HepG2 (cell line): ENCODE results near the gene PYGO1. TPM values are rescaled to one million over a fixed set of nuclear protein-coding genes. Genes with fewer than 3 reads are reported as not detected.

Experiments used
- ATAC-seq: fragments of 200-7000 bp; cut with Tn5 transposase; 3 replicates; pipeline ENCODE4 v1.9.1; 2020; ENCODE audit warnings: mild to moderate bottlenecking, moderate library complexity
- BruUV-seq: library from RNA; stranded (reverse); fragments of 400-500 nt; replicated peaks from 2 replicates; lab custom pipeline; 2021; lab: Mats Ljungman, UMichigan
- CTCF ChIA-PET: fragments of 300-600 bp; formaldehyde crosslinking; extraction: SDS; loops from one replicate; lab custom pipeline; 2021; ENCODE audit warnings: low total read pairs, inconsistent platforms, low intra/inter-chr PET ratio; lab: Yijun Ruan, JAX
- POLR2A ChIA-PET: fragments of 350-600 bp; sonication (Branson Sonifier 250); formaldehyde crosslinking; loops from one replicate; lab custom pipeline; 2020; ENCODE audit warnings: antibody characterized with exemption, inconsistent platforms; lab: Yijun Ruan, JAX
- DNase-seq: peaks from one replicate; pipeline ENCODE4 v3.0.0-alpha.2; 2015; ENCODE audit warnings: low spot score
- FAIRE-seq: peaks from 3 replicates; lab custom pipeline; 2011; peaks lifted over from hg19 to GRCh38; lab: Jason Lieb, UNC
- H2AFZ ChIP-seq: one replicate; pipeline ENCODE4 v1.6.1; 2011; ENCODE audit warnings: low read length, inconsistent platforms
- H3K27ac ChIP-seq: fragments of 300-600 bp; 3 replicates; pipeline ENCODE4 v1.8.0; 2011; ENCODE audit warnings: mixed run types, mild to moderate bottlenecking, mixed read lengths, low read length, inconsistent platforms; ENCODE audit not compliant: insufficient read depth; ENCODE audit errors: extremely low read length
- H3K27me3 ChIP-seq, 2 experiments: fragments of 200-600 bp in 1 of 2; 2 replicates in 1 of 2; 3 replicates in 1 of 2; pipeline versions ENCODE4 v1.6.0 to v1.8.0; 2011; ENCODE audit warnings: low read length in 2 of 2, mild to moderate bottlenecking in 2 of 2, moderate library complexity in 2 of 2, inconsistent platforms in 1 of 2; ENCODE audit not compliant: insufficient read depth in 2 of 2, control insufficient read depth in 1 of 2
- H3K36me3 ChIP-seq, 2 experiments: fragments of 200-600 bp in 1 of 2; replicated peaks in 1 of 2; 2 replicates in 1 of 2; 3 replicates in 1 of 2; pipeline versions ENCODE4 v1.5.1 to v1.8.0; 2011; ENCODE audit warnings: low read length in 2 of 2, inconsistent platforms in 1 of 2; ENCODE audit not compliant: insufficient read depth in 2 of 2, control insufficient read depth in 1 of 2
- H3K4me1 ChIP-seq: 2 replicates; pipeline ENCODE4 v1.5.1; 2012; ENCODE audit warnings: low read length, inconsistent platforms; ENCODE audit not compliant: insufficient read depth
- H3K4me2 ChIP-seq: 2 replicates; pipeline ENCODE4 v1.6.0; 2011; ENCODE audit warnings: low read depth, low read length, inconsistent platforms
- H3K4me3 ChIP-seq, 3 experiments: fragments of 200-600 bp in 1 of 3; sonication (generic), shearing (Covaris generic) in 1 of 3; replicated peaks in 1 of 3; 2 replicates each; pipeline ENCODE4 v1.5.1; 2011 to 2016; ENCODE audit warnings: low read length in 3 of 3, inconsistent platforms in 2 of 3, low read depth in 2 of 3, mild to moderate bottlenecking in 2 of 3, control low read depth in 1 of 3, mixed read lengths in 1 of 3; ENCODE audit not compliant: insufficient read depth in 1 of 3
- H3K79me2 ChIP-seq: one replicate; pipeline ENCODE4 v1.6.1; 2011; ENCODE audit warnings: low read length, inconsistent platforms; ENCODE audit not compliant: insufficient read depth
- H3K9ac ChIP-seq: 2 replicates; pipeline ENCODE4 v1.6.0; 2011; ENCODE audit warnings: mild to moderate bottlenecking, low read depth, low read length, inconsistent platforms; ENCODE audit not compliant: insufficient read depth
- H3K9me3 ChIP-seq: 2 replicates; pipeline ENCODE4 v1.5.1; 2012; ENCODE audit warnings: mild to moderate bottlenecking, low read length
- H4K20me1 ChIP-seq: 2 replicates; pipeline ENCODE4 v1.6.0; 2011; ENCODE audit warnings: inconsistent platforms, mild to moderate bottlenecking, low read length, moderate library complexity; ENCODE audit not compliant: insufficient read depth
- FOXC1 ChIP-seq: sonication (generic); formaldehyde crosslinking; IDR thresholded peaks from 2 replicates; pipeline ENCODE4 v1.8.0; 2022; ENCODE audit warnings: mild to moderate bottlenecking, missing genetic modification reagents, borderline replicate concordance
- FUBP1 ChIP-seq: sonication (generic); formaldehyde crosslinking; IDR thresholded peaks from 2 replicates; pipeline ENCODE4 v1.5.1; 2020; ENCODE audit warnings: missing genetic modification reagents, mild to moderate bottlenecking, borderline replicate concordance
- HIVEP1 ChIP-seq: sonication (generic); formaldehyde crosslinking; IDR thresholded peaks from 2 replicates; pipeline ENCODE4 v1.4.0; 2020; ENCODE audit warnings: mild to moderate bottlenecking, missing genetic modification reagents
- HNF1B ChIP-seq: sonication (generic); formaldehyde crosslinking; IDR thresholded peaks from 2 replicates; pipeline ENCODE4 v1.5.1; 2020; ENCODE audit warnings: mild to moderate bottlenecking, moderate library complexity, missing genetic modification reagents
- MTERF4 ChIP-seq: sonication (generic); formaldehyde crosslinking; IDR thresholded peaks from 2 replicates; pipeline ENCODE4 v1.8.0; 2023; ENCODE audit warnings: mild to moderate bottlenecking, missing genetic modification reagents
- NFE2L2 ChIP-seq: fragments of 150-350 bp; IDR thresholded peaks from 2 replicates; pipeline ENCODE4 v1.6.1; 2014; ENCODE audit warnings: low read length
- NFKB2 ChIP-seq: sonication (generic); formaldehyde crosslinking; IDR thresholded peaks from 2 replicates; pipeline ENCODE4 v1.4.0; 2020; ENCODE audit warnings: missing genetic modification reagents, borderline replicate concordance
- ZBTB39 ChIP-seq: sonication (generic); formaldehyde crosslinking; IDR thresholded peaks from 2 replicates; pipeline ENCODE4 v1.5.0; 2020; ENCODE audit warnings: missing genetic modification reagents
- ZBTB7A ChIP-seq: sonication (generic); formaldehyde crosslinking; IDR thresholded peaks from 2 replicates; pipeline ENCODE4 v1.8.0; 2022; ENCODE audit warnings: mild to moderate bottlenecking, missing genetic modification reagents
- ZNF232 ChIP-seq: sonication (generic); formaldehyde crosslinking; IDR thresholded peaks from 2 replicates; pipeline ENCODE4 v1.4.0; 2020; ENCODE audit warnings: missing genetic modification reagents, borderline replicate concordance
- ZNF33B ChIP-seq: sonication (generic); formaldehyde crosslinking; IDR thresholded peaks from 2 replicates; pipeline ENCODE4 v1.5.1; 2020; ENCODE audit warnings: mild to moderate bottlenecking, missing genetic modification reagents
- ZNF503 ChIP-seq: sonication (generic); formaldehyde crosslinking; IDR thresholded peaks from 2 replicates; pipeline ENCODE4 v1.4.0; 2020; ENCODE audit warnings: missing genetic modification reagents
- WGBS: methylation state at CpG from one replicate; pipeline ENCODE4 v1.1.6; 2017; ENCODE audit warnings: low lambda C conversion rate; 5-methylcytosine and 5-hydroxymethylcytosine counted together
- in situ Hi-C: cut with HindIII; loops from 2 replicates; pipeline ENCODE4 v1.10.0; 2017; ENCODE audit warnings: low pct_unique_long_range_greater_than_20kb; ENCODE audit not compliant: extremely low pct_ligation_motif_present
- intact Hi-C: fragments of 100-400 bp; cut with micrococcal nuclease; formaldehyde crosslinking; loops from one replicate; pipeline ENCODE4 v1.10.0; 2022; ENCODE audit not compliant: unreplicated experiment
- polyA plus RNA-seq, 8 experiments: library from polyadenylated mRNA; depleted of rRNA in 3 of 8; stranded (reverse) in 7 of 8; unstranded in 1 of 8; fragments of >200 nt; fragmentation: Illumina TruSeq in 4 of 8; extraction: Trizol in 4 of 8; gene quantifications; 2 replicates each; pipeline versions ENCODE4 v1.2.1 to v1.2.3, GENCODE V29; 2011 to 2016; ENCODE audit warnings: low read depth in 4 of 8, missing spikeins in 1 of 8, mixed read lengths in 1 of 8; ENCODE audit not compliant: insufficient read depth in 1 of 8
- total RNA-seq, 5 experiments: library from RNA; depleted of rRNA; stranded (reverse); fragments of >200 nt; fragmentation: Illumina TruSeq; extraction: Trizol; gene quantifications; 2 replicates each; pipeline ENCODE4 v1.2.3, GENCODE V29; 2016; ENCODE audit warnings: low read depth in 1 of 5

Gene PYGO1
- total and polyA plus RNA-seq, 2 of the 13 experiments (the other 11 are each of a cell fraction or from before 2014, with no cell fraction given): 1.1 to 1.8 TPM

DNA sequence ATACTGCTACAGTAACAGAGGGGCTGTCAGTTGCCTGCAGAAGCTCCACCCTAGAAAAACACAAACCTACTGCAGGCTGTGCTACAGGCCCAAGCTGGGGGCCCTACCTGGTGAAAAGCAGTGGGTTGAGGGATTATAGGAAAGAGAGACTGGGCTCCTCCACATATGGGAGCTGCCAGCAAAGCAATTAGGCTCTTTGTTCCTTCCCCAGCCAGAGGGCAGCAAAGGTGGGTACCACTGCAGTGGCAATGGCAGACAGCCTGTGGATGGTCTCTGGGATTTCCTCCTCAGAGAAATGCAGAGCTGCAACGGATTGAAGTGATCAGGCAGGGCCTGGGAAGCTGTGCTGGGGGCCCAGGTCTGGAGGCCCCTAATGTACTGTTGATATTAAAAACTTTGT lies 61.0 kb downstream of the PYGO1 start (continued):
- TF ChIP-seq ZNF503 (CRISPR knock-in tag) (no peak), FUBP1 (CRISPR knock-in tag) (no peak), HIVEP1 (CRISPR knock-in tag) (no peak)

DNA sequence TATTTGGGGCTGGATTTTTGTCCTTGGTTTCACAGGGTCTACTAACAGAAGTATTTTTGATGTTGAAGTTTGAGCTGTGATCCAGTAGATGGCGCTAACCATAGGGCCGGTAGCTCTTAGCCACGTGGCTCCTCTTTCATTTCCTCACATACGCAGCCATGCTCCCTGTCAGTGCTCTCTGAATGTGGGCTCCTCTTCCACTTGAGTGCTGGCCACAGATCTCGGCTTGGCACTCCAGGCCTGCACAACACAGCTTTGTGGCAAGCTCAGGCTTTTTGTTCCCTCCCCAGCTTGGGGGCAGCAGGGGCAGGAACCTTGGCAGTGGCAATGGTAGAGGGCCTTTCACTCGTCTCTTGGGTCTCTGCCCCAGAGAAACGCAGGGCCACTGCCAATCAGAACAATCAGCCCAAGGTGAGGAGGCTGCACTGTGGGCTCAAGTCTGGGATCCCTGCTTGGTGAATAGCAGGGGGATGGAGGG lies 61.5 kb downstream of the PYGO1 start:
- H3K27ac ChIP-seq: no peak overlapping the region
- ChIA-PET CTCF (interaction anchor here (1.2 kb wide), 1 partner anchor 115 kb away, joined by 12 read pairs; no protein-coding TSS in a partner anchor), POLR2A (no interaction called here)
- no peaks in the 10 kb centered on the region for H3K79me2 ChIP-seq
- peak overlapping the region; percentile 27 to 49 (median 28); a peak in 4 of 6 replicates for H3K4me3 ChIP-seq
- BruUV-seq: no TSS peak
- peak overlapping the region; percentile 48 for H3K9ac ChIP-seq
- intact Hi-C loops: loop anchor here (1.0 to 5.0 kb wide), 3 partner anchors 115 to 320 kb away; no protein-coding TSS in a partner anchor
- in situ Hi-C loops: loop anchor here (5.0 kb wide), 1 partner anchor 116 kb away; no protein-coding TSS in a partner anchor
- FAIRE-seq (peak; percentile 86), DNase-seq (peak; percentile 63), ATAC-seq (peak; percentile 94)
- H4K20me1 ChIP-seq: no peaks in the 10 kb centered on the region
- no peaks in the 10 kb centered on the region for H3K36me3 ChIP-seq
- H3K9me3 ChIP-seq: no peaks in the 10 kb centered on the region
- peaks cover 12% of the 10 kb centered on the region for H3K4me1 ChIP-seq
- peak overlapping the region; percentile 86 for H2AFZ ChIP-seq
- H3K4me2 ChIP-seq: peak overlapping the region; percentile 84
- WGBS: 8% methylated on average over 6 of the region's 7 CpGs
- no peaks in the 10 kb centered on the region; a peak in 1 of 5 replicates for H3K27me3 ChIP-seq
- no peak for TF ChIP-seq MTERF4 (CRISPR knock-in tag)
- TF ChIP-seq NFE2L2: no peak
- no peak for TF ChIP-seq ZBTB7A
- no peak for TF ChIP-seq ZNF33B
- TF ChIP-seq FOXC1: no peak; the same call in 1 of the 2 replicates
- no peak for TF ChIP-seq HNF1B (CRISPR knock-in tag)
- peak; percentile 41; the same call in 1 of the 2 replicates for TF ChIP-seq NFKB2 (CRISPR knock-in tag)
- no peak for TF ChIP-seq ZBTB39 (CRISPR knock-in tag)
- TF ChIP-seq ZNF232: no peak
